DOHH2 (cell line): ENCODE results near the gene RNF13.

Source experiments
- H3F3A ChIP-seq: fragments of 200-600 bp; sonication (generic), shearing (Covaris generic); 2 replicates; pipeline ENCODE4 v1.6.0; 2016; ENCODE audit warnings: antibody characterized with exemption, mild to moderate bottlenecking; ENCODE audit not compliant: control insufficient read depth, insufficient read depth
- H3K27ac ChIP-seq: fragments of 200-600 bp; sonication (generic); 2 replicates; pipeline ENCODE4 v1.5.1; 2014; ENCODE audit warnings: low read depth, mild to moderate bottlenecking, low read length, moderate library complexity
- H3K27me3 ChIP-seq: fragments of 200-600 bp; sonication (generic); 2 replicates; pipeline ENCODE4 v1.6.1; 2014; ENCODE audit warnings: mild to moderate bottlenecking, low read length, mixed read lengths; ENCODE audit not compliant: control insufficient read depth
- H3K36me3 ChIP-seq: fragments of 200-600 bp; sonication (generic); 2 replicates; pipeline ENCODE4 v1.6.1; 2014; ENCODE audit warnings: mild to moderate bottlenecking, low read length, moderate library complexity, mixed read lengths; ENCODE audit not compliant: control insufficient read depth
- H3K4me1 ChIP-seq: fragments of 200-600 bp; sonication (generic); 2 replicates; pipeline ENCODE4 v1.6.1; 2014; ENCODE audit warnings: mild to moderate bottlenecking, low read length, mixed read lengths; ENCODE audit not compliant: control insufficient read depth
- H3K4me2 ChIP-seq: fragments of 200-600 bp; sonication (generic); 2 replicates; pipeline ENCODE4 v1.6.0; 2014; ENCODE audit warnings: mild to moderate bottlenecking, low read length, moderate library complexity
- H3K4me3 ChIP-seq: fragments of 200-600 bp; sonication (generic); 2 replicates; pipeline ENCODE4 v1.5.1; 2014; ENCODE audit warnings: mild to moderate bottlenecking, low read length, mixed read lengths
- H3K79me2 ChIP-seq: fragments of 200-600 bp; sonication (generic); 2 replicates; pipeline ENCODE4 v1.6.1; 2014; ENCODE audit warnings: mild to moderate bottlenecking, low read length, mixed read lengths; ENCODE audit not compliant: control insufficient read depth
- H3K9me2 ChIP-seq: fragments of 200-600 bp; sonication (generic); replicated peaks from 2 replicates; pipeline ENCODE4 v1.6.1; 2014; ENCODE audit warnings: mild to moderate bottlenecking, low read length, mixed read lengths; ENCODE audit not compliant: control insufficient read depth
- H3K9me3 ChIP-seq: fragments of 200-600 bp; sonication (generic); 2 replicates; pipeline ENCODE4 v1.6.1; 2014; ENCODE audit warnings: antibody characterized with exemption, low read length, mixed read lengths; ENCODE audit not compliant: control insufficient read depth, insufficient read depth
- H4K20me1 ChIP-seq: fragments of 200-600 bp; sonication (generic); 2 replicates; pipeline ENCODE4 v1.6.0; 2014; ENCODE audit warnings: low read depth, mild to moderate bottlenecking, antibody characterized with exemption, low read length, moderate library complexity; ENCODE audit not compliant: control insufficient read depth, insufficient read depth
- CTCF ChIP-seq: fragments of 200-600 bp; sonication (generic); IDR thresholded peaks from one replicate; pipeline ENCODE4 v1.5.1; 2014; ENCODE audit warnings: antibody characterized with exemption, mild to moderate bottlenecking, low read depth, low read length; ENCODE audit not compliant: poor library complexity, severe bottlenecking
- EZH2phosphoT487 ChIP-seq: fragments of 200-600 bp; sonication (generic); IDR thresholded peaks from 2 replicates; pipeline ENCODE4 v1.6.1; 2017; ENCODE audit warnings: borderline replicate concordance, mild to moderate bottlenecking, antibody characterized with exemption, low read length, moderate library complexity, mixed read lengths

RNF13 gene

DNA sequence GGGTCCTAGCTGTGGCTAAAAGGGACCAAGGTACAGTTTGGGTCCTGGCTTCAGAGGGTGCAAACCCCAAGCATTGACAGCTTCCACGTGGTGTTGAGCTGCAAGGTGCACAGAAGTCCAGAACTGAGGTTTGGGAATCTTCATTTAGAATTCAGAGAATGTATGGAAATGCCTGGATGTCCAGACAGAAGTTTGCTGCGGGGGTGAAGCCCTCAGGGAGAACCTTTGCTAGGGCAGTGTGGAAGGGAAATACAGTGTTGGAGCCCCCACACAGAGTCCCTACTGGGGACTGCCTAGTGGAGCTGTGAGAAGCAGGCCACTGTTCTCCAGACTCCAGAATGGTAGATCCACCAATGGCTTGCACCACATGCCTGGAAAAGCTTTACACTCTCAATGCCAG, 17.9 kb downstream of the RNF13 start:
- Histone ChIP-seq H3K4me2 (no peak overlapping the region), H3K9me3 (peaks cover 46% of the 10 kb centered on the region), H4K20me1 (no peaks in the 10 kb centered on the region), H3K36me3 (peaks cover 6% of the 10 kb centered on the region; the same call in 1 of the 2 replicates), H3K27ac (no peak overlapping the region), H3K79me2 (peaks cover 85% of the 10 kb centered on the region), H3F3A (no peaks in the 10 kb centered on the region), H3K27me3 (no peaks in the 10 kb centered on the region), H3K4me3 (no peak overlapping the region), H3K9me2 (no peaks in the 10 kb centered on the region), H3K4me1 (no peaks in the 10 kb centered on the region)
- TF ChIP-seq EZH2phosphoT487, result no peak
- no peak for TF ChIP-seq CTCF

DNA sequence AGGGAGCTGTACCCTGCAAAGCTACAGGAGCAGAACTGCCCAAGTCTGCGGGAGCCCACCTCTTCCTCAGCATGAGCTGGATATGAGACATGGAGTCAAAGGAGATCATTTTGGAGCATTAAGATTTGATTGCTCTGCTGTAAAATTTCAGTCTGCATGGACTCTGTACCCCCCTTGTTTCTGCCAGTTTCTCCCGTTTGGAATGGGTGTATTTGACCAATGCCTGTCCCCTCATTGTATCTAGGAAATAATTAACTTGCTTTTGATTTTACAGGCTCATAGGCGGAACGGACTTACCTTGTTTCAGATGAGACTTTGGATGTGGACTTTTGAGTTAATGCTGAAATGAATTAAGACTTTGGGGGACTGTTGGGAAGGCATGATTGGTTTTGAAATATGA, 18.3 kb downstream of the RNF13 start:
- H3K4me2 ChIP-seq, result no peak overlapping the region
- no peak overlapping the region for H3K27ac ChIP-seq
- H4K20me1 ChIP-seq, result no peaks in the 10 kb centered on the region
- H3K9me3 ChIP-seq, result peaks cover 46% of the 10 kb centered on the region
- H3K36me3 ChIP-seq, result peaks cover 6% of the 10 kb centered on the region; the same call in 1 of the 2 replicates
- H3F3A ChIP-seq, result no peaks in the 10 kb centered on the region
- no peaks in the 10 kb centered on the region for H3K9me2 ChIP-seq
- no peak overlapping the region for H3K4me3 ChIP-seq
- peaks cover 84% of the 10 kb centered on the region for H3K79me2 ChIP-seq
- no peaks in the 10 kb centered on the region for H3K4me1 ChIP-seq
- TF ChIP-seq EZH2phosphoT487, result no peak
- TF ChIP-seq CTCF, result no peak
- H3K27me3 ChIP-seq, result no peaks in the 10 kb centered on the region

DNA sequence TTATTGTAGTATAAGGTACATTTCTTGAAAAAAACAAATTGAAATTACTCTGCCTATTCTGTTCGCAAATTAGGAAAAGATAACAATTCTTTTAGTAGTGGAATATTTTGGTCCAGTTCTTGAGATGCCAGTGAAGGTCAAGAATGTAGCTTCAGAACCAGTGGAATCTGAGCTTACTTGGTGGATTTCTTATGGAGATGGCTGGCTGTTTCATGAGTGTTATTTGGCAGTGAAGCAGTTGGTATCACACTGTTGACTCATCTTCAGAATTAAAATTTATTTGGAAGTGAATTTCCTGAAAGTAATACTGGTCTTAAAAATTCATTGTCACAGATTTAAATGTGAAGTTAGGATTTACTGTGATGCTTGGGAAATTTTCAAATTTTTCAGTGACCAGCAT, 19.1 kb downstream of the RNF13 start:
- H4K20me1 ChIP-seq, result no peaks in the 10 kb centered on the region
- no peaks in the 10 kb centered on the region for H3K4me1 ChIP-seq
- H3K4me2 ChIP-seq, result no peak overlapping the region
- H3K4me3 ChIP-seq, result no peak overlapping the region
- no peak overlapping the region for H3K27ac ChIP-seq
- peaks cover 84% of the 10 kb centered on the region for H3K79me2 ChIP-seq
- TF ChIP-seq EZH2phosphoT487 (no peak), CTCF (no peak)
- H3F3A ChIP-seq, result no peaks in the 10 kb centered on the region
- H3K27me3 ChIP-seq, result no peaks in the 10 kb centered on the region
- H3K9me2 ChIP-seq, result no peaks in the 10 kb centered on the region
- H3K36me3 ChIP-seq, result peaks cover 10% of the 10 kb centered on the region; the same call in 1 of the 2 replicates
- H3K9me3 ChIP-seq, result peaks cover 51% of the 10 kb centered on the region
